Ramos (cell line): ENCODE measurements around the gene GMCL1.
"Not testable (repeated sequence)": the region's sequence is repeated elsewhere in the genome, so short reads cannot be mapped to it uniquely, and the experiment has no call there.

Source experiments
- in situ Hi-C: fragments of 300-500 bp; cut with MboI; formaldehyde crosslinking; loops from one replicate; pipeline ENCODE4 v1.14.3; 2022; ENCODE audit warnings: low sequenced_read_pairs; ENCODE audit not compliant: unreplicated experiment

The GMCL1 gene, protein sequence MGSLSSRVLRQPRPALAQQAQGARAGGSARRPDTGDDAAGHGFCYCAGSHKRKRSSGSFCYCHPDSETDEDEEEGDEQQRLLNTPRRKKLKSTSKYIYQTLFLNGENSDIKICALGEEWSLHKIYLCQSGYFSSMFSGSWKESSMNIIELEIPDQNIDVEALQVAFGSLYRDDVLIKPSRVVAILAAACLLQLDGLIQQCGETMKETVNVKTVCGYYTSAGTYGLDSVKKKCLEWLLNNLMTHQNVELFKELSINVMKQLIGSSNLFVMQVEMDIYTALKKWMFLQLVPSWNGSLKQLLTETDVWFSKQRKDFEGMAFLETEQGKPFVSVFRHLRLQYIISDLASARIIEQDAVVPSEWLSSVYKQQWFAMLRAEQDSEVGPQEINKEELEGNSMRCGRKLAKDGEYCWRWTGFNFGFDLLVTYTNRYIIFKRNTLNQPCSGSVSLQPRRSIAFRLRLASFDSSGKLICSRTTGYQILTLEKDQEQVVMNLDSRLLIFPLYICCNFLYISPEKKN

DNA sequence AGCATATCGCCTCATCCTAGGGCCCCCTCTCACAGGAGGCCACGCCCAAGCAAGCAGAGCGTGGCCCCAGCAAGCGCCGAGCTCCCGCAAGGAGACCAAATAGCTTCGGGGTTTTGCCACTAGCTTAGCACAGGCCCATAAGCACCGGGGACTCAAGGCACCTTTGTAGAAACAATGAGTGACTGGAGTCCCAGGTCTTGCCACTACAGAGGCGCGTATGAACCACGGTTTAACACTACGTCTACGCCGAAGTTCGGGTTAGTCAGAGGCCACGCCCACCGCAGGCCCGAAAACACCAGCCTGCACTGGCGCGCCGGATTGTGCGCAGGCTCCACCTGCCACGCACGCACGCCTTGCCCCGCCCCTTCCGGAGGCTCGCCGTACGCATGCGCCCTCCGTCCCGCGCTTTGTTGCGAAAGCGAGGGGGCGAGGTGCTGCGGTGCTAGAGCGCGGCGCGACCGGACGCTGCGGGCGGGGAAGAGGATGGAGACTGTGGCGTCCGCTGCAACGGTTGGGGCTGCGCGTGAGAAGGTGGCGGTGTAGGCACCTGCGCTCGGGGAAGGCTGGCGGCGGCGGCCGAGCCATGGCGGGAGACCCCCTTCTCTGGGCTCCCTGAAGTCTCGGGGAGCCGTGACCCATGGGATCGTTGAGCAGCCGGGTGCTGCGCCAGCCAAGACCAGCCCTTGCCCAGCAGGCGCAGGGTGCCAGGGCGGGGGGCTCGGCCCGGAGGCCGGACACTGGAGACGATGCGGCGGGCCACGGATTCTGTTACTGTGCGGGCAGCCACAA is at the start of gene GMCL1:
GMCL1 (plus strand) TSS at position 405 of the 789 bp plus-strand sequence; CDS start at position 638, 233 bp downstream.
- in situ Hi-C loops: no loop called here

GRCh38 chr2:69780921-69781320 is 48.5 kb upstream of the GMCL1 start:
- in situ Hi-C loops: no loop called here

- in situ Hi-C loops: no loop called here
Observed at GRCh38 chr2:69781321-69782248, 47.9 kb upstream of the GMCL1 start.

DNA sequence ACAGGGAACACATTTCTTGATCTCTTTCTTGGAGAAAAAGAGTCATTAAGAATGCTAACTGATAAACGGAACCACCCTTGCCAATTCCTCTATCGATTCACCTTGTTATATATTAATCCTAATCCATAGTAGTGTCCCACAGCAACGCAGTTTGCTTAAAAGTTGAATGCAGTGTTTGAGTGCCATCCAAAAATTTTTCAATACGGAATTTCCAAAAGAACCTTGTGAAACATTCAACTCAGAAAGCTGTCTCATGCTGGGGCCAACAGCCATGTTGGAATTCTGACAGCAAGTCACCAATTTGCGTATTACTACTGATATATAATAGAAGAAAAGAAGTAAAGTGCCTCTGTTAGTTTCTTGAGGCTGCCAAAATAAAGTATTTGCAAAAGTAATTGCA is 45.2 kb upstream of the GMCL1 start:
- in situ Hi-C loops: no loop called here

DNA sequence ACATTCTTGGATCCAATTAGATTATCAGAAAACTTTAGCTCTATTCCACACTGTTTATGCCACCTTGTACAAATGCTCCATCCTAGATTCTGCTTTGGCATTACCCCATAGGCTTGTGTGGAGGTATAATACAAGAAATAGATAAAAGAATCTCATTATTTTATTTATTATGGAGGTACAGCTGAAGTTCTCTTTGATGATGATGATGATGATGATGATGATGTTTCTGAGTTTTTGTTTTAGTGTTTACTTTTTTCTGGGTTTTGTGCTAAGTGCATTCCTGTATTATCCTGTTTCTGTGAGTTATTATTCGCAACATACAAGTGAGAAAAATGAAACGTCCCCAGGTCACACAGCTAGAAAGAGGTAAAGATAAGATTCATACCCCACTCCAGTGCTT is 44.1 kb upstream of the GMCL1 start:
- in situ Hi-C loops: no loop called here

DNA sequence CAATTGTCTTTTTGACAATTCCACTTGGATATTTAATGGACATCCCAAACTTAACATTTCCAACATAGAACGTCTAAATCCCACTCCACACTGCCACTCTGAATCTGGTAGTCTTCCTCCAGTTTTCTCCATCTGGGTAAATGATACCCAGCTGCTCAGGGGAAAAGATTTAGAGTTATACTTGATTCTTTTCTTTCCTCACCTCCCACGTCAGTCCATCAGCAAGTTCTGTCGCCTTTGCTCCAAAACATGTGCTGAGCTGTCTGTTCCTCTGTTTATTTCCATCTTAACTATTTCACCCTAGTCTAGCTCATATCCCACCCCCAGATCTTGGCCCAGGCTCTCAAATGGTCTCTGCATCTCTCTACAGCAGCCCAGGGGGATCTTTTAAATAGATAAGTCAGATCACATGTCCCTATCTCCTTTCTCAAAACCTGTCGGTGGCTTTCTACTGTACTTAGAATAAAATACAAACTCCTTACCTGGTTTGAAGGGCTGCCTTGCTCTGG is 43.4 kb upstream of the GMCL1 start:
- in situ Hi-C loops: no loop called here

DNA sequence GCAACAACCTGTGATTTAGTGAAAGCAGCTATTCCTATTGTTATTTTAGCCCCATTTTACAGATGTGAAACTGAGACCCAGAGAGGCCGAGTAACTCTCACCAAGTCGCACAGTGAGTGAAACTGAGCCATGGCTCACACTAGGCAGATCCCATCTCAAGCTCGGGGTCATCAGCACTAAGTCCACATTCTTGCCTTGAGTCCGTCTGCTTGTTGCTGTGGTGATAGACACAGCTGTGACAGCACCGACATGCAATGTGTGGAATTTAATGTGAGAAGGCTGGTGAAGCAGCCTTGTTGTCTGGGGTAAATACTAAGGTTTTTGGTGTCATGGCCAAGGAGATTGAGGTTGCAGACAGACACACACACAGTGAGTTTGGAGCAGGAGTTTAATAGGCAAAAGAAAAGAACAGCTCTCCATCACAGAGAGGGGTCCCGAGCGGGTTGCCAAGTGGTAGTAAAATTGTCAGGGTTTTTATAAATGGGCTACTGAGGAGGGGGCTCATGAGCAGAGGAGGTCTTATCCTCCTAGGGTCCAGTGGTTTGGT is 40.2 kb upstream of the GMCL1 start:
- in situ Hi-C loops: no loop called here

DNA sequence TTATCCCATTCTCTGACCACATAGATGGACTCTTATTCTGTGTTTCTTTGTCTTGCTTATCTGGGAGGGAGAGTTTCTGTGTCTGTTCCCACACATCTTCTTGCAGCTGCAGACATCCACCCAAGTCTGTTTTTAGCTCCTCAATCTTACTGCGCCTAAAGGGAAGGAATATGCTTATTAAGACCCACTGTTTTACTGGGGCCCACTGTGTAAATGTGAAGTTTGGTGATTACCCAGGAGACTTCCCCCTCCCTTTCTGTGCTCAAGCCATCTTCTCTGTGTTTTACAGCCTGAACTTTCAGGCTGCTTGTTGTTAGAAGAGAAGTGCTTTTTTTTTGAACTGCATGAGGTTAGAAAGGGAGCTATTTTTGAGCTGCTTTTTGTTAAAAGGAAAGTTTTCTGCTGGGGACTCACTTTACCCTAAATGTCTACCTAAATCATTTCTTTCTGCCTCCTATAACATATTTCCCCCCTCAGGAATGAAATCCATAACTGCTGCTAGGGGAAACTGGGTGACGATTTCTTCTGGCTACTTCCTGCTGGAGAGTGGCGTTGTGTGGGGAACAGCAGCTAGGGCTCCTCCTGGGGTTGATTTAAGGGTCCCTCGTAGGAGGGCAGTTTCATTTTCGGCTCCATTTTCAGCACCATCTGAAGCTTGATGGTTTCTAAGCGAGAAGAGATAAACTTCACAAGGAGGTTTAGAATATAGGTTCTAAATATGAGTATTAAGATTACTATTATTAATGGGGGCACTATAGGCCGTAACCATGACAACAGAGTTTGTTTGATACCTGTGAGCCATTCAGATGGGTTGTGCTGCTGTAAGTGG is 39.5 kb upstream of the GMCL1 start:
- in situ Hi-C loops: no loop called here

GRCh38 chr2:69790601-69790959 is 38.9 kb upstream of the GMCL1 start:
- in situ Hi-C loops: no loop called here

DNA sequence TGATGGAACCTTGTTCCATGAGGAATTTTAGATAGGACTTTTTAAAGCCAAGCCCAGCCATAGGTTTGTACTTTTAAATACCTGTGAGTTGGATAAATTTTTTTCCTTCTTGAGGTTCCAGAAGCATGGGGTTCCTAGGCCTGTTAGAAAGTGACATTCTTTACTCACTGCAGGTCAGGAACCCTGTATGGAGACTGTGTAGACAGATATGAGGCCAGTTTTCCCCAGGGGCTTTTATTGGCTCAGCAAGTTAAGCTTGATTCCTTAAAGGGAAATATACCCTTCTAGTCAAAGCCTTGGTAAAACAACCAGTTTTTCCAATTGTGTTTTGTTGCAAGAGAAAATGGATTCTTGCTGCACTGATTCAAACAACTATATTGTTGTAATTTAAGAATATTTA is 38.4 kb upstream of the GMCL1 start:
- in situ Hi-C loops: no loop called here

DNA sequence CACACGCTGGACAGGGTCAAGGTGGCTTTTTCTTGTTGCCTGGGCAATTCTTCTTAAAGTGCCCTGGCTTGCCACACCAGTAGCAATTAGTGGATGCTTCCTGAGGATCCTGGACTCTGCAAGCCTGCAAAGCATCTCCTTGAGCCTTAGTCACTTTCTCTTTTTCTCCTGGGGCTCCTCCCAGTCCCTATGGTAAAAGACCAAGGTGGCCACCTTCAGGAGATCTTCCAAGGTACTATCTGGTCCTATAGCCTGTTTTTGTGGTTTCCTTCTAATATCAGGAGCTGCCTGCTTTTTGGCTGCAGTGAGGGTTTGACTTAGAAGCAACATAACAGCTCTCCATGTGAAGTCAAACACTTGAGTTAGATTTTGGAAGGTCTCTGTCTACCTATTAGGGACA is 33.3 kb upstream of the GMCL1 start:
- in situ Hi-C loops: no loop called here

DNA sequence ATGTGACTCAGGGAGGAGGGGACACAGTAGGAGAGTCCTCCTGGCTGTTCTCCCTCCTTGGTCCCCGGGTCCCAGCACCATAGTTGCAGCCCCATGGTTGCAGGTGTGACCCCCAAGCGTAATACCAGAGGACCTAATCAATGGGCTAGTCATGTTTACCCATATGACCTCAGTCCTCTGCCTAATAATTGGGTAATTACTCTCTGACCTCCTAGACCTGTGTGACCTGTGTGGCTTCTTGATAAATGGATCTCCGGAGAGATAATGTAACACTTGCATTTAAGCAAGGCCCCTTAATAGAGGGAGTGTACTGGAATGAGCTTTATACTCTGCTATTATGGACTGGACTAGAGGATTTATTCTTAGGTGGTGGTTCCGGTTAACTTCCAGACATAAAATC is 32.2 kb upstream of the GMCL1 start:
- in situ Hi-C loops: no loop called here

- in situ Hi-C loops: no loop called here
Observed at GRCh38 chr2:69797836-69798289, 31.6 kb upstream of the GMCL1 start.

DNA sequence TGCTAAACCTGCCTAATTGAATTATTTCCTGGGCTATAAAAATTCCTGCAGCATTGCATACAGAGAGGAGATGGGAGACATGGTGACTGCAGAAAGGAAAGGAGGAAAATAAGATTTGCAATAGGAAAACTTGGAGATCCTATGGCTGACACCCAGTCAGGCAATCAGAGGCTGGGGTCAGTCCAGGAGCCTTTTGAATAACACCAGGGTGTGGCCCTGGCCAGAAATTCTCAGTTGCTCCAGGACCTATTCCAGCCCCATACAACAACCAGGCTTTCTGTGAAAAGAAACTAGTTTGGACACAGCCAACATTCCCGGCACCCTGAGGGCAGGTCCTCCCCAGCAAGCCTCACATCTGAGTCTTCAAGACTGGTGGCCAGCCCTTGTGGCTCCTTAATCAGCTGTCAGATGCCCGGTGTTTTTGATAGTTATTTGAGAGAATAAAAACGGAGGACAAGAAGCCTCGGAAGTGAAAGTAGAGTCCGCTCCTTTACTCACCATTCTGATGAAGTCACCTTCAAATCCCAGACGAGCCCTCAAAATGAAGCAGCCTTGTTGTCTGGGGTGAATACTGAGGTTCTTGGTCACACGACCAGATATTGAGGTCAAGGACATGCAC is 31.1 kb upstream of the GMCL1 start:
- in situ Hi-C loops: no loop called here

GRCh38 chr2:69798909-69799526 is 30.4 kb upstream of the GMCL1 start:
- in situ Hi-C loops: no loop called here

- in situ Hi-C loops: no loop called here
Observed at GRCh38 chr2:69801745-69802290, 27.6 kb upstream of the GMCL1 start.

DNA sequence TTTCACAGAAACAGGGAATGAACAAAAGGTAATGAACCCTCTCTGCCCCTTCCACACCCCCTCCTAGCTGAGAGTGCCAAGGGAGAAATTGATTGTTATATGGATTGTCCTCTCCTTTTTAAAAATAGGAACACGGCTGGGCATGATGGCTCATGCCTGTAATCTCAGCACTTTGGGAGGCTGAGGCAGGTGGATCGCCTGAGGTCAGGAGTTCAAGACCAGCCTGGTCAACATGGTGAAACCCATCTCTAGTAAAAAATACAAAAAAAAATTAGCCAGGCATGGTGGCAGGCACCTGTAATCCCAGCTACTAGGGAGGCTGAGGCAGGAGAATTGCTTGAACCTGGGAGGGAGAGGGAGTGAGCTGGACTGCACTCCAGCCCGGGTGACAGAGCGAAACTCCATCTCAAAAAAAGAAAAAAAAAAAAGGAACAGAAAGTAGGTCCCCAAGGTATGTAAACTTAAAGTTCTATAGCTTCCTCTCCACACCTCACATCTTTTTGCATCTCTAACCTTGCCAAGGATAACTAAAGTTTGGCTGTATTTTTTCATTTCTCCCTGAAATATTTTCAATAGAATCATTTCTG is 26.6 kb upstream of the GMCL1 start:
- in situ Hi-C loops: not testable (repeated sequence)
